Adrenal gland (tissue), 12 donors: ENCODE data around the gene VEPH1. TPM values are rescaled to one million over a fixed set of nuclear protein-coding genes. Genes with fewer than 3 reads are reported as not detected.

ENCODE experiments used
- DNase-seq, 7 donors: peaks; one replicate each; pipeline ENCODE4 v3.0.0-alpha.2; 2019 to 2020
- H3K27ac ChIP-seq, 5 donors: fragments of 200-600 bp; sonication (generic) in 4 of 5; 1 replicate in 3 of 5; 2 replicates in 2 of 5; pipeline versions ENCODE4 v1.5.1 to v1.8.0; 2016 to 2020; ENCODE audit warnings: mild to moderate bottlenecking in 1 of 5
- H3K27me3 ChIP-seq: fragments of 200-600 bp; 2 replicates; pipeline ENCODE4 v1.8.0; 2021
- H3K36me3 ChIP-seq, 2 donors: fragments of 200-600 bp; replicated peaks in 1 of 2; 1 replicate in 1 of 2; 2 replicates in 1 of 2; pipeline versions ENCODE4 v1.5.1 to v1.8.0; 2018 to 2022
- H3K4me1 ChIP-seq, 2 donors: fragments of 200-600 bp; replicated peaks in 1 of 2; 1 replicate in 1 of 2; 2 replicates in 1 of 2; pipeline versions ENCODE4 v1.5.1 to v1.8.0; 2018 to 2021
- H3K4me3 ChIP-seq, 4 donors: fragments of 200-600 bp; sonication (generic) in 3 of 4; one replicate each; pipeline ENCODE4 v1.5.1; 2016 to 2018
- H3K9me3 ChIP-seq, 3 donors: fragments of 200-600 bp; sonication (generic) in 1 of 3; replicated peaks in 1 of 3; 1 replicate in 2 of 3; 2 replicates in 1 of 3; pipeline versions ENCODE4 v1.5.1 to v1.8.0; 2016 to 2021
- CTCF ChIP-seq, 6 experiments: fragments of 450-650 bp in 4 of 6; fragments of 200-600 bp in 2 of 6; sonication (generic) in 1 of 6; IDR thresholded peaks; 1 replicate in 5 of 6; 2 replicates in 1 of 6; pipeline versions ENCODE4 v1.5.1 to v1.8.0; 2016 to 2021; ENCODE audit warnings: antibody characterized with exemption in 6 of 6, mild to moderate bottlenecking in 2 of 6, moderate library complexity in 1 of 6
- POLR2A ChIP-seq, 2 donors: fragments of 450-650 bp; IDR thresholded peaks; one replicate each; pipeline ENCODE4 v1.6.1; 2017; ENCODE audit warnings: antibody characterized with exemption in 2 of 2, mild to moderate bottlenecking in 2 of 2, moderate library complexity in 1 of 2
- WGBS, 4 donors: extraction: QIAGEN DNeasy Blood & Tissue Kit in 2 of 4; methylation state at CpG; one replicate each; pipeline versions ENCODE4 v1.1.5 to v1.1.7; 2013 to 2017; 5-methylcytosine and 5-hydroxymethylcytosine counted together
- intact Hi-C, 2 donors: fragments of 100-400 bp; cut with DNase I; formaldehyde crosslinking; loops; one replicate each; pipeline versions ENCODE4 v1.14.1 to v1.15.0; 2022 to 2023
- polyA plus RNA-seq, 3 donors: library from polyadenylated mRNA; stranded (reverse); fragments of 200-250 nt in 2 of 3; fragments of 350-450 nt in 1 of 3; fragmentation: Illumina TruSeq in 1 of 3; extraction: RNeasy Lipid Tissue Mini Kit (QIAGEN cat#74804) in 1 of 3; gene quantifications; one replicate each; pipeline ENCODE4 v1.2.3, GENCODE V29; 2013 to 2014
- total RNA-seq, 9 donors: library from RNA; depleted of rRNA in 4 of 9; stranded (reverse); fragments of >200 nt in 4 of 9; fragments of 120-200 nt in 1 of 9; fragmentation: NEBNext Ultra II Directional in 1 of 9; extraction: Animal tissue kit (Norgen Biotek cat#: 25700) in 1 of 9; gene quantifications; one replicate each; pipeline versions ENCODE4 v1.1.0 to v1.2.4, GENCODE V29; 2013 to 2023
- donor health status: healthy with polysubstance abuse.
- donor health status: Bipolar disorder and iron deficiency.
- donor health status: DM: yes; HTN: yes; CAD: no.
- donor health status: DM: no; HTN: no; CAD: no.
- donor health status: DM: no; HTN: no; CAD: no.
- donor health status: DM: yes; HTN: yes; CAD: no.

Gene VEPH1
- total and polyA plus RNA-seq, 12 donors, result 16.0 to 124 (median 55.2) TPM

- intact Hi-C loops, result no loop called here
- Histone ChIP-seq H3K4me1 (no peaks in the 10 kb centered on the region), H3K27ac (no peak overlapping the region), H3K36me3 (no peaks in the 10 kb centered on the region), H3K4me3 (no peak overlapping the region), H3K9me3 (no peaks in the 10 kb centered on the region), H3K27me3 (no peaks in the 10 kb centered on the region)
- TF ChIP-seq CTCF (IDR thresholded peaks at IDR 0.05) (no peak), POLR2A (IDR thresholded peaks at IDR 0.05) (no peak)
- DNase-seq, result no peak
- WGBS, 4 donors, result 62 to 71% (median 68%) methylated on average over 1 of the region's 1 CpG
Measured at GRCh38 chr3:157255797-157256196, 247.4 kb downstream of the VEPH1 start.

- H3K36me3 ChIP-seq, result no peaks in the 10 kb centered on the region
- no peak overlapping the region for H3K4me3 ChIP-seq
- no peaks in the 10 kb centered on the region for H3K9me3 ChIP-seq
- no peak overlapping the region for H3K27ac ChIP-seq
- DNase-seq, result no peak
- 91 to 94% (median 93%) methylated on average over 3 of the region's 3 CpGs for WGBS, 4 donors
- H3K27me3 ChIP-seq, result no peaks in the 10 kb centered on the region
- H3K4me1 ChIP-seq, result peaks cover 7 to 26% of the 10 kb centered on the region in 2 donors
- TF ChIP-seq POLR2A (IDR thresholded peaks at IDR 0.05) (no peak), CTCF (IDR thresholded peaks at IDR 0.05) (no peak)
- intact Hi-C loops, result no loop called here
Measured at GRCh38 chr3:157251685-157252084, 251.5 kb downstream of the VEPH1 start.

GRCh38 chr3:157249606-157250005 lies 253.6 kb downstream of the VEPH1 start:
- no peaks in the 10 kb centered on the region for H3K9me3 ChIP-seq
- intact Hi-C loops, result no loop called here
- no peak for TF ChIP-seq POLR2A (IDR thresholded peaks at IDR 0.05)
- H3K4me3 ChIP-seq, result no peak overlapping the region
- WGBS, 4 donors, result 89 to 98% (median 97%) methylated on average over 5 of the region's 5 CpGs
- H3K27me3 ChIP-seq, result no peaks in the 10 kb centered on the region
- no peak for DNase-seq
- H3K36me3 ChIP-seq, result no peaks in the 10 kb centered on the region
- H3K27ac ChIP-seq, result peak overlapping the region in 2 of 5 donors; percentile 61 to 78
- peaks cover 7 to 26% of the 10 kb centered on the region in 2 donors for H3K4me1 ChIP-seq

GRCh38 chr3:157248590-157249422 lies 254.4 kb downstream of the VEPH1 start:
- intact Hi-C loops, result no loop called here
- peak; percentile 46 to 76 (median 62) for DNase-seq
- peak in 1 of 6 experiments; percentile 15 for TF ChIP-seq CTCF (IDR thresholded peaks at IDR 0.05)
- no peak for TF ChIP-seq POLR2A (IDR thresholded peaks at IDR 0.05)
- H3K9me3 ChIP-seq, result no peaks in the 10 kb centered on the region
- no peaks in the 10 kb centered on the region for H3K27me3 ChIP-seq
- H3K27ac ChIP-seq, result peak overlapping the region in 4 of 5 donors; percentile 61 to 84 (median 80)
- no peaks in the 10 kb centered on the region for H3K36me3 ChIP-seq
- WGBS, 4 donors, result 41 to 51% (median 42%) methylated on average over 5 of the region's 5 CpGs
- H3K4me3 ChIP-seq, result no peak overlapping the region
- peaks cover 7 to 26% of the 10 kb centered on the region in 2 donors for H3K4me1 ChIP-seq
